ENCODE measurements around the gene INO80E.

- TF ChIP-seq CTCF (IDR thresholded peaks at IDR 0.05) = no peak
- TF ChIP-seq POLR2A (IDR thresholded peaks at IDR 0.05) = no peak
These were observed 4.9 kb downstream of the INO80E start for GRCh38 chr16:30000735-30001631.
